ENCODE results near the gene SPATA32.

Gene SPATA32

DNA sequence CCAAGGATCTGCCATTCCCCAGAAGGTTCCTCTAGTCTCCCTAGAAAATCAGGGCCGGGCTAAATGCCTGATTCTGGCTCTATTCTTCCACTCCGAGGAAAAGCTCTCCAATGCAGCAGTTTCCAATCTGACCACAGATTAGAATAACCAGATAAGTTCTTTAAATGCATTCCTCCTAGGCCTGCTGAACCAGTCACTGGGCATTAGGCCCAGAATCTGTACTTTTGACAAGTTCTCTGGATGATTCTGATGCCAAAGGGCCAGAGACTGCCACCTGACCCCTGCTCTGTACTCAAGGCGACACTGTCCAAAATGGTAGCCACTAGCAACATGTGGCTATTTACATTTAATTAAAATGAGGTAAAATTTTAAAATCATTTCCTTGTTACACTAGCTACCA lies 32.6 kb upstream of the SPATA32 start:
- in situ Hi-C loops (cut with MboI; ENCODE audit: low sequenced_read_pairs), result no loop called here

DNA sequence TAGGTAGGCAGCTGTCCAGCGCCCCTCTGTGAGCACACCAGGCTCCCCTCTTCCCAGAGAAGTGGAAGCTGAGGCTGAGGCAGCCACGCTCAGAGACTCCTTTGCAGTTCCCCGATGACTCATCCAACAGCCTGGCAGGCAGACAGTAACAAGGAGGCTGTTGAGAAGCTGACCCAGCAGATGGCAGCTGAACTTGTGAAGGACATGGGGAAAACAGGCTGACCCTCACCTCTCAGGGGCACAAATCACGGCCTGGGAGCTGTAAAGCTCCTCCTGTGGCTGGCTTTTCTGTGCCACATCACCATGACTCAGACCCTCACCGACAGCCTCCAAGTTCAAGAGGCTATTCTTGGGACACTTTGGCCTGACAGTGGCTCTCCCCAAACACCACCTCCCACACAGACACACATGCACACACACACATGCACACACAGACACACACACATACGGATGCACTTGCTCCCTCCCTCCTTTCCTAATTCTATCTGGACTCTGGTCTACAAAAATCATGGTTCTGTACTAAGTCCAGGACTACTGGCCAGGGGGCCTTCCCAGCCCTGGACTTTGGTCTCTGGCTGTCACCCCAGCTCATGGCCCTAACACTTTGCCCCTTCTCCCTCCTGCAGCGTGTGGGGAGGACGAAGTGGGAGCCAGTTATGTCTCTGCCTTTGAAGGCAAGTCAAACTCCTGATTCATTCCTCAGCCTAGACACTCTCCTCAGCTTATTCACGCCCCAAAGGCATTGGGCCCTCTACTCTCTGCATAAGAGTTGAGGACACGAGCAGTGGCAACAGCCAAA lies 31.7 kb upstream of the SPATA32 start:
- in situ Hi-C loops (cut with MboI; ENCODE audit: low sequenced_read_pairs), result no loop called here

DNA sequence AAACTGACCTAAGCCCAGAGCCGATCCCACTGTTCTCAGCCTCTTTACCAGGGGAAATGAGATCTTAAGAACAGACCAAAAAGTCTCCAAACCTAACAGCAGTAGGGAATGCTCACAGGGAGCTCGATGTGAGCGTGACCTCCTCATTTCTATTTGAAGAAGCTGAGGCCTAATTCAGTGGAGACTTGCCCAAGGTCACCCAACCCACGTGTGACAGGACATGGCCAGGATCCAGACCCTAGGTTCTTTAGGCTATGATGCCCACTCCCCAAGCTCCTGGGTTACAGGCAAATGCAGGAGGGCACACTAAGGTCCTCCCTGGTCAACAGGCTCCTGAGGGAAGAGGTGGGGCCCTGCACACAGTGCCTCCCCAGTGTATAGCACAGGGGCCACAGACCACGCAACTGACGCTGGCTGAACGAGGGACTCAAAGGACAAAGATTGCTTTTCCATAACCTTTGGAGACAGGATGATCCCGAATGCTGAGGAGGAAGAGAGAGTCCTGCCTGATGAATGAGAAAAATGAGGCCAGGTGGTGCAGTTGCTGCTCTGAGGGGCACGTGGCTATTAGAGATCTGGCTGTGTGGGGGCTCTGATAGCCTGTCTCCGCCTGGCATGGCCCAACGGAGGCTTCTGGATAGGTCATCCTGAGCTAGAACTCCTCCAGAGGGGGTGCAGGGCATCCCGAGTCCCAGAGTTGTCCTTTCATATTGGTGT lies 31.0 kb upstream of the SPATA32 start:
- in situ Hi-C loops (cut with MboI; ENCODE audit: low sequenced_read_pairs), result no loop called here

DNA sequence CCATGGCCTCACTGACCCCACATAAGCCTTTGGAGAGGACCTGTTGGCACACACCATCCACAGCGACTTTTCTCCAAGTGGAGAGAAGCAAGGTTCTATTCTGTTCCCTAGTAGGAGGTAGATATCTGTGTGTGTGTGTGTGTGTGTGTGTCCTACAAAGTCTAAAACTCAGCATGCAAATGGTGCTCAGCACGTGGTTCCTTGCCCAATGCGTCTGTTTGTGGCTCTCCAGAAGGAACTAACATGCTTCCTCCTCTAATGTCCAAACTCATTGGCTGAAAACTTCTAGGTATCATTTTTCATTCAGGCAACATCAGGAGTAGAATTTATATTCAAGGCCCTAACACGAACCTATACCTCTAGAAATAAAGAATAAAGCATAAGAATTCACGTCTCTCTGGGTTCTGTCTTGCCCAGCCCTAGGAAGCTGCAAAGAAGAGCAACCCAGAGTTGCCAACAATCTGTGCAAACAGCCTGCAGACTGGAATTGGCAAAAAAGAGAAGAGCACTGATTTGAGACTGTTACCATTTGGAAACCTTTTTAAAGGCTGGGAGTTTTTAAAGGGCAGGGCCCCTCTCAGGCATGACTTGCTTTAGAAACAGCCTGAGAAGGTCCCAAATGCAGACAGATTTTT lies 29.4 kb upstream of the SPATA32 start:
- in situ Hi-C loops (cut with MboI; ENCODE audit: low sequenced_read_pairs), result no loop called here

DNA sequence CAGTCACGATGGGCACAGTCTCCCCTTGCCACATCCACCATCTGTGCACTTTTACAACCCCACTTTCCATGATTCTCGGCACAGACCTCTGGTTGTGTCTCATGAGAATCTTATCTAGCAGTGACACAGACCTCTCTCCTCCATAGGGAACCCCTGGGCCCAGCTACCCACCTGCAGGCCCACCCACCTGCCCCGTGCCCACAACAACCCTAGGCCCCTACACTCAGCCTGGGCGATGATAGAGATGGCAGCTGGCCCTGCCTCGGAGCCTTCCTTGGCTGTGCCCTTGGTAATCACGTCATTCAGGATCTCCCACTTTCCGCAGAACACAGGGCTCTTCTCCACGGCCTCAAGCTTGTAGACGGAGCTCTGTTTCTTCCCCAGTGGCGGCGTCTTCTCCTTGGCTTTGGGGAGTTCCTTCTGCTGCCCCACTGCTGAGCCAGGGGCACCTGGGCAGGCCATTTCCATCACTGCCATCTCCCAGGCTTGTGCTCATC lies 28.4 kb upstream of the SPATA32 start:
- in situ Hi-C loops (cut with MboI; ENCODE audit: low sequenced_read_pairs), result no loop called here

DNA sequence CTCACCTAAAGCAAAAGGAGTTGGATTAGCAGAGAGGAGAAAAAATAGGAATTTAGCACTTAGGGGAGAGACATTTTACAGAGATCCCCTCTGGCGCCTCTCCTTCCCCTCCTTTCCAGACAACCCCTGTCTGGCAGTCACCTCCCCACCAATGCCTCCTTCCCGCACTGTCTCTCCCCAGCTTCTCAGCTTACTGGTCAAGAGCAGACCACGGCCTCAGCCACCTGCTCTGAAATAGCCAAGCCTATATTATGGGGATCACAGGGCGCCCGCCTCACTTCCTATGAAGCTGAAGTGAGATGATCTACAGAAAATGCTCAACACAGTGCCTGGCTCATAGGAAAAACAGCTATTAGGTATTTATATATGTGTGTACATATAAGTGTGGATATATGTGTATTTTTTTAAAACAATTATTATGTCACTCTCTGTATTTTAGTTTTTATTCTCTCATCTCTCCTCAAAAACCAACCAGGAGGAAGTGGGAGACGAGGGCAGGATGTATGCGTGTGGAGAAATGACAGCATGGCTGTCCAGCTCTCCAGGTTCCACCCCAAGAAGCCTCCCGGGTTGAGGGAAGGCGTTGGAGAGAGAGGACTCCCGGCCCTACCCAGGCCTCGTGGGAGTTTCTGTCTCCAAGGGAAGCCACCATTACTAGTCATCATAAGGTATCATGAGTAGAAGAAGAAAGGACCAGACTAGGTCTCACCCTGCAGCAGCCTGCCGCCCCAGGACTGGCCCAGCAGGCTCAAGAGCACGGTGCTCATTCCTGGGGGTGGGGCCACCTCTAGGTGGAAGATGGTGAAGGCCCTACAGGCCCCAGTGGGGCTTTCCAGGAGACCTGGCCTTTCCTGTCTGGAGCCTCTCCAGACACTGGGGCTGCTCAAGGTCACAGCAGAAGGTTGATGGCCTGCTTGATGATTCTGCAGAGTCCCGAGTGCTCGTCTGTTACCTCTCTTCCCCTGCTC lies 27.7 kb upstream of the SPATA32 start:
- in situ Hi-C loops (cut with MboI; ENCODE audit: low sequenced_read_pairs), result no loop called here

DNA sequence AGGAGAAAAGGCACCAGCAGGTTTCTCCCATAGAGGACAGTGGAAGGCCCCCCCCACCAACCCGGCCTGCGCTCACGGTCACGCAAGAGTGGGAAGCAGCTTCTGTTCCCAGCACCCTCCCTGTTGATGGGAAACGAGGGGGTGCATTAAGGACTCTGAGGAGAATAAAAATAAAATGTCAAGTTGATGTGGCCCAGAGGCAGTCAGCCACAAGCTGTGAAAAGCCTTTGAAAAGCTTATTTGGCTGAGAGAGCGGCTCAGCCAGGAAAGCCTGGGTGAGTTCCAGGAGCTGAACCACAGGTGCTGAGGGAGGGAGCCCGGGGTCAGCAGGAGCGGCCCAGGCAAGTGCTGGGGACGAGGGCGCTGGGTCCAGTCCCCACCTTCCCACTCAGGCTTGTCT lies 26.9 kb upstream of the SPATA32 start:
- in situ Hi-C loops (cut with MboI; ENCODE audit: low sequenced_read_pairs), result no loop called here

DNA sequence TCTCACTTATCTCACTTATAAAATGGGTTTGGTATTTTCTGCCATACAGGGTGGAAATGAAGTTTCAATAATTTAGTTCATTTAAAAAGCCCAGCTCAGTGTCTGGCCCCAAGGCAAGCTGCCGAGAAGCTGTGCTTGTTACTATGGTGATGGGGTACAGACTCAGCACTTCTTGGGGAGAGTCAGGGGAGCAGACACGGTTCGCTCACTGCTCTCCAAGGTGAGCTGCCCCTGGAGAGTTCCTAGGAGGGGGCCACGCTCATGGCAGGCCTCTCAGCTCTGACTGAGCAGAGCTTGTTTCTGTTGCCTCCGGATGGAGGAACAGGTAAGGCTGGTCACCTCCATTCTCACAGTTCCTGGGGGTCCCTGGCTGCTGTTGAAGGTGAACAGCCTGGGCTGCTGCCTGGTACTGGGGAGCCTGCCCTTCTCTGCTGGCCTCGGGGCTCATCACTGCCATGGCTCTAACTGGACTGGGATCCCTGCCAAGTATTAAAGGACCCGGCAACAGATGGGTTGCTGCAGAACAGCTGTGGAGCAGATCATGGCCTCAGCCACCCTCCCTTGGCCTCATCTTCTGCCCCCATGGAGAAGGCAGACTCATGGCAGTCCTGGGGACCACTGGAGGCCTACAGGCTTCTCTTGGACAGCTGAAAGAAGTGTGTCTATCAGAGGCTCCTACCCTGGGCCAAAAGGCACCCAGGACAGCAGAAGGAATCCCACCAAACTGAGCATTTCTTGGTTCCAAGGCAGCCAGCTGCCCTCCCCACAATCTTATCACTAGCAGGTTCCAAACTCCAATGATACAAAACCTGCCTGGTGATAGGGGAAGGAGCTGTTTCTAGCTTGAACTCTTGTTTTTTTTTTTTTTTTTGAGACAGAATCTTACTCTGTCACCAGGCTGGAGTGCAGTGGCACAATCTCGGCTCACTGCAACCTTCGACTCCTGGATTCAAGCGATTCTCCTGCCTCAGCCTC lies 25.9 kb upstream of the SPATA32 start:
- in situ Hi-C loops (cut with MboI; ENCODE audit: low sequenced_read_pairs), result no loop called here

DNA sequence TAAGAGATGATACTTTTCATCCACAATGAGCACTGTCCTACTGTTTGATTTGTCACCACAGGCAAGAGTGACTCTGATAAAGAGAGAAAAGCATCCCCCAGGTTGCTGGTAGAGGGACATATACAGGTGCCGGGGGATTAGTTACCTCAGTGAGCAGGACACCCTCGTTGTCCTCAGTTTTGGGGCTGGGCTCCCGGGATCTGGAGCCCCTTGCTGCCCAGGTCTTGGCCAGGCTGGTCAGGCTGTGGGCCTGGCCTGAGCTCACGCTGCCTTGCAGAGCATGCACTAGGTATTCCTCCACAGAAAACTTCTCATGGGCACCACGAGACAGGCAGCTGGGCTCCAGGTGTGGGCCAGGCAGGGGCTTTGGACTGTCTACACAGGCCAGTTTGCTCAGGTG lies 24.4 kb upstream of the SPATA32 start:
- in situ Hi-C loops (cut with MboI; ENCODE audit: low sequenced_read_pairs), result no loop called here

DNA sequence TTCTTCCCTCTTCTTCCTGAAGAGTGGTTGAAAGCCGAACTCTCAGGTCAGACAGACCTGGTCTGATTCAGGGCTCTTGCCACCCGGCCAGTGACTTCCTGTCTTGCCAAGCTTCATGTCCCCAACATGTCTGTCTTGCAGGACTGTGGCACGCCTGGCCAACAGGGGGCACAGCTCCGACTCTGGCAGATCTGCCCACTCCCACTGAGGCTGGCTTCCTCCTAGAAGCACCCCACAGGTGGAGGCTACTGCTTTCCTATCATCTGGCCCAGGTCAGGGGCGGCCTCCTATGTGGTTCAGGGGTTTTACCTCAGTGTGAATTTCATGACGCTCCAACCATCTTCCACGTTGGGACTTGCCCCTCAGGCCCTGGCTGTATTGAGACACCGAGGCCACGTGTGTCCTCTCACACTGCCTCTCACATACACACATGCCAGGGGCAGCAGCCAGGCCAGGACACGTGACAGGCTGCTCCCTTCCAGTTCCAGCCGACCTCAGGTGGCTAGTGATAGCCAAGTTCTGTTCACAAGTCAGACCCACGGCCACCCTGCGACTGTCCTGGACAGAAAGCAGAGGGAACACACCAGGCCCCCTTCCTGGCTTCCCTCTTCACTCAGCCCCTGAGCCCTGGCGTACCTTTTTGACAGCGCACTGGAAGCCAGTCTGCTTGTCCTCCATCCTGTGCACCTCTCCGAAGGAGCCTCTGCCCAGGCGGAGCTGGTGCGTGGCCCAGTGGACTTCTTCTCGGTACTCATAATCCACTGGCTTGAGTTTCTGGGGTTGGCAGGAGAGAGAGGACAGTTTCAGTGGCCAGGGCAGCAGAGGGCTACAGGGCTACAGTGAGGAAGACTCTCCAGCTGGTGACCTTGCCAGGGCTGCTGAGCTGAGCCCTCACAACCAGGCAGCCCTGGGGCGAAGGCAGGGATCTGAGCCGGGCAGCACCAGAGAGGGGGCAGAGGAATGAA lies 22.6 kb upstream of the SPATA32 start:
- in situ Hi-C loops (cut with MboI; ENCODE audit: low sequenced_read_pairs), result no loop called here

DNA sequence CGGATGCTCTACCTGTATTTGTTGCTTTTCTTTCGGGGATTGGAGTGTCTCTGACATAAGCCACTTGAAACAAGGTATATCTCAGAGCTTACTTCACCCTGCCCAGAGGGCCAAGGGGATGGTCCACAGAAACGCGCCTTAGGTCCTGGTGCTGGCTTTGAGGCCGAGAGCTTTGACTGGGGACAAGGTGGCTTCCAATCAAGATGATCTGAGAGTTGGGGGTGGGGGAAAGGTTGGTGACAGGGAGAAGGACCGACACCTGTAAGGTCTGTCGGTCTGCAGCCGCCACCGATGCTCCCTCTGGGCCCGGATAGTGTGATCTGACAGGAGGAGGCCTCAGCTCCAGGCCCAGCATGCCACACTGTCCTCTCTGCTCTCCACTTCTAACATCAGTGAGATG lies 21.8 kb upstream of the SPATA32 start:
- in situ Hi-C loops (cut with MboI; ENCODE audit: low sequenced_read_pairs), result no loop called here

DNA sequence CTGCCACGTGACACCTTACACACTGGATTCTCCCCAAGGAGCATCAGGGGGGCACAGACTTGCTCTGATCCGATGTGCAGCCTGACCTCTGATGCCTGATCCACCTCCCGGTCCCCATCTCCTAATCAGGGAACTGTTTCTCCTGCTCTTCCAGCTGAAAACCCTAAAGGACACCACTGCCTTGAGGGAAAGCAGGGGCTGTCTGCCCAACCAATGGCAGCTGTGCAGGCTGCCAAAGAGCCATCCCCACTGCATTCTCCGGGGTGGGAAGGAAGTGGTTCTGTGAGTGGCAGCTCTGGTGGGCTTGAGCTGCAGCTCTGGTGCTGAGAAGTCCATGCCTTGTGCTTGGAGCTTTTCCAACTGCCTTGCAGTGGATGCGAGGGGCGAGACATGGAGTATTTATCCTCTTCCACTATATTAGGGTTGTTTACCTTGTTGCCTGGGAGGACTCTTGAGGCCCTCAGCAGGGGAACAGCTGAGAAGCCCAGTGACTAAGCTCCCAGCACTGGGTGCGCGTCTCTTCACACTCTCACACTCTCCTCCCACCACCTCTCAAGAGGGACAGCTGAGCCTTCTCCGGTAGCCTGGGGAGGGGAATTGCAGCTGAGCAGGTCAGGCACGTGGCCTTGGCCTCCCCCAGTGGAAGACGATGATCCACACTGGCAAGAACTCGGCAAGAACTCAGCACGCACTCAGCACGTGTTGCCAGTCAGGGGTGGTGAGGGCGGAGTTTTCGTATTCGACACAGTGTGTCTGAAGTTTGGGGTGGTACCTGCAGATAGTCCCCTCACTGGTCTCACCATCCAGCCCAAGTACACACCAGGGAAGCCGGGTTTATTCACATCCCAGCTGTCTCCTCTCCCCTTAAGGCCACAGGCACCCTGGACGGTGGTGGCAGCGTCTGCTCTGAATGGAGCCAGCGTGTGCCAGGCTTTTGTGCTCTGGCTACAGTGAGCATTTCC lies 21.1 kb upstream of the SPATA32 start:
- in situ Hi-C loops (cut with MboI; ENCODE audit: low sequenced_read_pairs), result no loop called here

DNA sequence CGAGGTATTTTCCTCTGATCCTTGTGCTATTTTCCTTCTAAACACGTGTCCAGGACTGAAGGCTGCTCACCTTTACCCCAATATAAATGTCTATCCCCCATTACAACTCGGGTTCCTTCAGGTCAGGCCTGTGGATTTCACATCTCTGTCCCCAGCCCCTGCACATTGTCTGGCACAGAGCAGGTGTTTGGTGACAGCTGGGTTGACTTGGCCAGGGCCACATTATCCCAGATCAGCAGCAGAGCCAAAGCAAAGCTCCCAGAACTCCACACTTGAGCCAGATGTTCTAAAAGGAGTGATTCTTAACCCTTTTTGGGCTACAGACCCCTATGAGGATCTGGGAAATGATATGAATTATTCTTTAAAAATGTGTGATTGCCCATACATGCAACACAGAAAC lies 18.0 kb upstream of the SPATA32 start:
- in situ Hi-C loops (cut with MboI; ENCODE audit: low sequenced_read_pairs), result loop anchor here (5.0 kb wide), 1 partner anchor 107 kb away; no protein-coding TSS in a partner anchor

DNA sequence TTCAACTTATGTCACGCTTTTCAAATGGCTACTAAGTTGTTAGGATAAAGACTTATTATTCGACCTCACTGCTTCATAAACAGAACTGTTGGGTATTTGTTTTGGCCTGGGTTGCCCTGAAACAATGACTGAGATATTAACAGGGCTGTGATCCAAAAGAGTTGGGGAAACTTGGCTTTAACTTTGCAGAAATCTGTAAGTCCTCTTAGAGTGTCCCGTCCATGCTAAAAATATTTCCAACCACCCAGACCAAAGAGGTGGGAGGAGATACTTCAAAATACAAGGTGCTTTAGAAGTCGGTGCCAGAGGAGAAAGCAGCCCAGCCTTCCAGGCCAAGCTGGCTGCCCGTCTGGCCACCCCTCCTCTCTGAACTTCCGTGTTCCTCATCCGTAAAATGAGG lies 16.1 kb upstream of the SPATA32 start:
- in situ Hi-C loops (cut with MboI; ENCODE audit: low sequenced_read_pairs), result loop anchor here (5.0 kb wide), 1 partner anchor 109 kb away; no protein-coding TSS in a partner anchor

DNA sequence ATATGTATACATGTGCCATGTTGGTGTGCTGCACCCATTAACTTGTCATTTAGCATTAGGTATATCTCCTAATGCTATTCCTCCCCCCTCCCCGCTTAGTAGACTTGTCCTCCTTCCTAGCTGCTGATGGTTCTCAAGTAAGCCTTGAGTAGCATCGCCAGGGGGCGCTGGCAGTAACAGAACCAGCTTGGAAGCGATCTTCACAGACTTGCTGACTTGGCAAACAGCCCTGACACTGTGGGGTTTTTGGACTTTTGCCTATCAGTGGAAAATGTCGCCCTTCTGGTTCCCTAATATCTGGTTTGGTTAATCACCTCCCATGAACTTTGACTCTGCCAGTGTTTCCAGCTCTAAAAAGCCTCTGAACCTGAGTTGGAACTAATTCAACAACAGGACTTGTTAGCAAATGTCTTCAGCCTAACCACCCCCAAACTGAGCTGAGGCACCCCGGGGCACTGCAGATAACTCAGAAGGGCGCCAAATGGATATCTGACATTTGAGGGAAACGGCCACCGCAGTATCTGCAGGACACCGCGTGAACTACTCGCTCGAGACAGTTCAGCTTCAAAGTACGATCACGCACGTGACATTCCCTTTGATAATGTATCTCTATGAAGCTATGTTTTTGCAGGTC lies 15.4 kb upstream of the SPATA32 start:
- in situ Hi-C loops (cut with MboI; ENCODE audit: low sequenced_read_pairs), result loop anchor here (5.0 kb wide), 1 partner anchor 110 kb away; no protein-coding TSS in a partner anchor

DNA sequence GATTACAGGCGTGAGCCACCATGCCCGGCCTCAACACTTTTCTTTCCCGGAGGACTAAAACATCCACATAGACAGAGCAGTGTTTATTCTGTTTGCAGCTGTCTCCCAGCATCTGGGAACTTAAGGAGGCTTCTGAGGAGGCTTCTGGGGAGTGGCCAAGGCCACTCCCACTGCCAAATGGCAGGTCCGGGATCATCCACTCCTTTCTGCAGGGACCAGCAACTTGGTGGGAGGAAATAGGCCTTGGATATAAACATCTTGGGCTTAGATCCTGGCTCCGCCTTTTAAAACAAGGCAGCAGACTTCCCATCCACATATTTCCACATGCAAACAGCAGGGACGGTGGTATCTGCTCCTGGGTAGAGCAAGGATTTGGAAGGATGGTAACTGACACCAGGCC lies 14.1 kb upstream of the SPATA32 start:
- in situ Hi-C loops (cut with MboI; ENCODE audit: low sequenced_read_pairs), result loop anchor here (5.0 kb wide), 1 partner anchor 111 kb away; no protein-coding TSS in a partner anchor

Data from HL-60/S4 (cell line).